OCI-LY7 (cell line): ENCODE data around the gene SIGLEC7.

Source experiments
- CTCF ChIP-seq: fragments of 200-600 bp; sonication (generic); conservative IDR thresholded peaks from 2 replicates; pipeline ENCODE4 v1.5.1; 2014; ENCODE audit warnings: mild to moderate bottlenecking, antibody characterized with exemption, low read length, moderate library complexity, mixed read lengths
- EZH2phosphoT487 ChIP-seq: fragments of 200-600 bp; sonication (generic); IDR thresholded peaks from 2 replicates; pipeline ENCODE4 v1.6.1; 2018; ENCODE audit warnings: low read depth, borderline replicate concordance, mild to moderate bottlenecking, mixed run types, antibody characterized with exemption, low read length, moderate library complexity, mixed read lengths

DNA sequence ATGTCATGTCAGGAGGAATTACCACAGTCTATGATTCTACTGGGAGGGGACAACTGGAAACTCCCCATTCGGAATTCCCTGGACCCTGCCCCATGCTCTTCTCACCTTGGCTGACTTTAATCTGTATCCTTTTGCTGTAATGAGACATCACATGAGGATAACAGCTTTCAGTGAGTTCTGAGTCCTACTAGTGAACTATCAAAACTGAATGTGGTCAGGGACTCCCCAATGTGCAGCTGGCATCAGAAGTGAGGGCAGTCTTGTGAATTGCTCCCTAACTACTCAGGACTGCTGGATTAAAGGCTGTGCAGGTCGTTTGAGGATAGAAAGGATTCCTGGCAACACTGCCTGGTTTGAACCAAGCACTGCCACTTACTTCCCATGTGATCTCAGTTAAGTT is 15.2 kb downstream of the SIGLEC7 start:
- TF ChIP-seq CTCF, result no peak
- no peak for TF ChIP-seq EZH2phosphoT487
